ENCODE data around the gene SUSD6. TPM values are rescaled to one million over a fixed set of nuclear protein-coding genes. Genes with fewer than 3 reads are reported as not detected.

The SUSD6 gene
- polyA plus RNA-seq, 2 of the 4 experiments (the other 2 are of a cell fraction), result 4.3 to 7.0 TPM

DNA sequence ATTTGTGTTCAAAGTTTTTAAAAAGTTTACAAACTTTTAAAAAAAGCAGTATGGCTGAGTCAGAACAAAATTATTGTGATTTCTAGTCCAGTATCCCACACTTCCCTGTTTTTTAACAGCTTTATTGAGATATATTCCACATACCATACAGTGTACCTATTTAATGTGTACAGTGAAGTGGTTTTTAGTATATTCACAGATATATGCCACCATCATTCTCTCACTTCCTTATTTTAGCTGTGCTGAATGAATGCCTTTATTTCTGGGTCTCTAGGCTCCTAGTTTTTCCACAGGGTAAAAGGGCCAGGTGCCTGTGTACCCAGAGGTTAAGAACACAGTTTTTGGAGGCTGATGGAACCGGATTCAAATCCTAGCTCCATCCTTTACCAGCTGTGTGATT lies 96.7 kb downstream of the SUSD6 start:
- ChIA-PET POLR2A (no interaction called here), CTCF (interaction anchor here (0.6 to 4.4 kb wide), 7 partner anchors 81 to 1476 kb away, joined by 3 to 15 read pairs (median 4); no protein-coding TSS in a partner anchor)
- Histone ChIP-seq H3K4me3 (no peak overlapping the region), H3K27ac (no peak overlapping the region), H3K4me1 (peaks cover 10% of the 10 kb centered on the region), H3K4me2 (no peak overlapping the region), H3K9me3 (no peaks in the 10 kb centered on the region)
- 88% methylated on average over 1 of the region's 1 CpG for WGBS (ENCODE audit: missing lambda C conversion rate)
- no peak for ATAC-seq
- no peak for DNase-seq (ENCODE audit: low read depth in 1 of 2, low spot score in 1 of 2)
- FAIRE-seq, result no peak
- TF ChIP-seq JUNB (IDR thresholded peaks at IDR 0.05) (no peak), POLR2AphosphoS2 (conservative IDR thresholded peaks at IDR 0.05; ENCODE audit: low read length) (no peak), ZSCAN20 (CRISPR knock-in tag; IDR thresholded peaks at IDR 0.05) (no peak), RAD21 (conservative IDR thresholded peaks at IDR 0.05 in 1 of 2, IDR thresholded peaks at IDR 0.05 in 1 of 2) (no peak), USF2 (IDR thresholded peaks at IDR 0.05) (no peak), TFCP2L1 (CRISPR knock-in tag; IDR thresholded peaks at IDR 0.05) (no peak)

DNA sequence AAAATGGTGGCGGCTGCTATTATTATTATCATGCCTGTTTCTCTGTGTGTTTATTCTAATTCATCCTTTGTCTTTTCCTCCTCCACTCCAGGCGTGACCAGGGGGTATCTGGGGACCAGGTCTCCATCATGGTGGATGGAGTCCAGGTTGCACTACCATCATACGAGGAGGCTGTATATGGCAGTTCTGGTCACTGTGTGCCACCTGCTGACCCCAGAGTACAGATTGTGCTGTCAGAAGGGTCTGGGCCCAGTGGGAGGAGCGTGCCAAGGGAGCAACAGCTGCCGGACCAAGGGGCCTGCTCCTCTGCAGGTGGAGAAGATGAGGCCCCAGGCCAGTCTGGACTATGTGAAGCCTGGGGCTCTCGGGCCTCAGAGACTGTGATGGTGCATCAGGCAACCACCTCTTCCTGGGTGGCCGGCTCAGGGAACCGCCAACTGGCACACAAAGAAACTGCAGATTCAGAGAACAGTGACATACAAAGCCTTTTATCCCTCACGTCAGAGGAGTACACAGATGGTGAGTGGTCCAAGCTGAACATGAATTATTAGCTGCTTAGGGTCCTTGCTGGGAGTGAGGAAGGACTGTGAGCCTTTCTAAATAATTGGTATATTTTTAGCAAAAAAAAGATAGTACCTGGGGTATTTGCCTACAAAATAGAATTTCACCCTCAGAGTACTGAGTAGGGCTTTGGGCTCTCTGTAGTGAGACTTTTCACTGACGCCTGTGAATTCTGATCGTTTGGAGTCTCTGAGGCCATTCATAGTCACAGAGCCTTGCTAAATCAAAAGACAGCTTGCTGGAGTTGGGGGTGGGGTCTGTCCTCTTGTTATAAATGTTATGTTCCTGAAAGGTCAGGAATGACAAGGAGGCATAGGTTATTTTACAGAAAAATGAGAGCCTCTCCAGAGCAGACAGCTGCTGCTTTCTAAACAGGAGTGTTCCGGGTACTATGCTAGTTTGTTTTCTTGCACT lies 97.5 kb downstream of the SUSD6 start:
- H3K9me3 ChIP-seq, result no peaks in the 10 kb centered on the region
- H3K4me3 ChIP-seq, result no peak overlapping the region
- peak; percentile 92 to 94 for ATAC-seq
- TF ChIP-seq RAD21 (conservative IDR thresholded peaks at IDR 0.05 in 1 of 2, IDR thresholded peaks at IDR 0.05 in 1 of 2), result peak; percentile 25 to 36; a peak in 2 of 5 replicates
- no peak for TF ChIP-seq HOXB5 (CRISPR knock-in tag; IDR thresholded peaks at IDR 0.05)
- no peak for TF ChIP-seq NR3C1 (IDR thresholded peaks at IDR 0.05)
- peak; percentile 35; the same call in 2 of the 3 replicates for TF ChIP-seq CTCF (IDR thresholded peaks at IDR 0.05)
- peak; percentile 21; the same call in 1 of the 3 replicates for TF ChIP-seq SMC3 (IDR thresholded peaks at IDR 0.05)
- CTCF ChIA-PET, result interaction anchor here (0.6 to 4.4 kb wide), 11 partner anchors 9 to 1475 kb away, joined by 3 to 18 read pairs (median 4); no protein-coding TSS in a partner anchor
- peak in 1 of 2 experiments; percentile 40 for DNase-seq (ENCODE audit: low read depth in 1 of 2, low spot score in 1 of 2)
- 71% methylated on average over 11 of the region's 12 CpGs for WGBS (ENCODE audit: missing lambda C conversion rate)
- no peak overlapping the region for H3K27ac ChIP-seq
- H3K4me1 ChIP-seq, result peaks cover 15% of the 10 kb centered on the region
- no peak overlapping the region for H3K4me2 ChIP-seq
- no peak for FAIRE-seq
- POLR2A ChIA-PET, result no interaction called here

DNA sequence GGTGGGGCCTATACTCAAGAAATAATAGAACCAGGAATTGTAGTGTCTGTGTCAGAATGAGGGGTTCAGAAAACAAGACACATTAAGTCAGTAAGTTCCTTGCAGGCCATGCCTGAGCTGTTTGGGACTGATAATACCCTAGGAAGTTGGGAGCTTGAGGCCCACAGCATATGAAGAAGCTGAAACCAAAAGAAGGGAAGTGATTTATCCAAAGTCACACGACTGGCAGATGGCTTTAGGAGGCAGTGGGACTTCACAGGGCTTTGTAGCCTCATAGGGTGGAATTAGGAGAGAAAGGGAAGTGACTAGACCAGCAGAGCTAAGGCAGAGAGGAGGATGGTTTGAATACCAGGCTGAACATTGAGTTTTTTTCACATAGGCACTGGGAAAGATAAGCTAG lies 99.0 kb downstream of the SUSD6 start:
- no peak for TF ChIP-seq EP300 (IDR thresholded peaks at IDR 0.05)
- no peak for TF ChIP-seq EHMT2 (IDR thresholded peaks at IDR 0.05; ENCODE audit: low read depth)
- TF ChIP-seq TFCP2L1 (CRISPR knock-in tag; IDR thresholded peaks at IDR 0.05), result no peak
- no peak for TF ChIP-seq HOXB5 (CRISPR knock-in tag; IDR thresholded peaks at IDR 0.05)
- TF ChIP-seq ZC3H11A (IDR thresholded peaks at IDR 0.05), result no peak
- no peak for TF ChIP-seq MYC (IDR thresholded peaks at IDR 0.05; ENCODE audit: borderline replicate concordance, low read length)
- no peak for TF ChIP-seq TP53 (CRISPR knock-in tag; IDR thresholded peaks at IDR 0.05)
- no peak for TF ChIP-seq HMGXB4 (CRISPR knock-in tag; IDR thresholded peaks at IDR 0.05; ENCODE audit: borderline replicate concordance)
- no peak for TF ChIP-seq ATOH8 (CRISPR knock-in tag; IDR thresholded peaks at IDR 0.05; ENCODE audit: low read depth)
- Histone ChIP-seq H3K4me3 (no peak overlapping the region), H3K9me3 (no peaks in the 10 kb centered on the region), H3K4me2 (no peak overlapping the region), H3K27ac (no peak overlapping the region), H3K4me1 (peaks cover 15% of the 10 kb centered on the region)
- POLR2A ChIA-PET, result no interaction called here
- ATAC-seq (no peak), DNase-seq (ENCODE audit: low read depth in 1 of 2, low spot score in 1 of 2) (no peak), FAIRE-seq (no peak)
- CTCF ChIA-PET, result interaction anchor here (1.1 to 4.4 kb wide), 7 partner anchors 12 to 211 kb away, joined by 3 to 18 read pairs (median 12); no protein-coding TSS in a partner anchor
- 4% methylated on average over 1 of the region's 1 CpG for WGBS (ENCODE audit: missing lambda C conversion rate)
